SK-N-SH treated with all-trans-retinoic acid at 6 μM for 48 hours (cell line): ENCODE data around the gene DTD1.

Experiments
- ATAC-seq: fragments of 200-7000 bp; cut with Tn5 transposase; 3 replicates; pipeline ENCODE4 v1.9.1; 2020; ENCODE audit warnings: mild to moderate bottlenecking, moderate library complexity
- ARNTL ChIP-seq: fragments of 450-650 bp; formaldehyde crosslinking; IDR thresholded peaks from 2 replicates; pipeline ENCODE4 v1.5.0; 2020; ENCODE audit warnings: low read depth, mild to moderate bottlenecking, moderate library complexity, borderline replicate concordance
- BACH2 ChIP-seq: fragments of 250-450 bp; sonication (Bioruptor Pico); IDR thresholded peaks from 2 replicates; pipeline ENCODE4 v1.9.0; 2021; ENCODE audit warnings: mild to moderate bottlenecking, borderline replicate concordance
- CSDC2 ChIP-seq: fragments of 250-450 bp; sonication (Bioruptor Pico); IDR thresholded peaks from 2 replicates; pipeline ENCODE4 v1.5.0; 2020; ENCODE audit warnings: mild to moderate bottlenecking, moderate library complexity
- ESRRG ChIP-seq: fragments of 250-450 bp; sonication (Bioruptor Pico); IDR thresholded peaks from 2 replicates; pipeline ENCODE4 v1.6.1; 2021; ENCODE audit warnings: mild to moderate bottlenecking
- GLIS3 ChIP-seq: fragments of 250-450 bp; sonication (Bioruptor Pico); IDR thresholded peaks from 2 replicates; pipeline ENCODE4 v1.5.0; 2020; ENCODE audit warnings: mild to moderate bottlenecking, moderate library complexity
- ISL1 ChIP-seq: fragments of 250-450 bp; sonication (Bioruptor Pico); IDR thresholded peaks from 2 replicates; pipeline ENCODE4 v2.1.2; 2022; ENCODE audit warnings: mild to moderate bottlenecking, moderate library complexity
- PPARA ChIP-seq: fragments of 250-450 bp; sonication (Bioruptor Pico); IDR thresholded peaks from 2 replicates; pipeline ENCODE4 v1.5.0; 2020; ENCODE audit warnings: mild to moderate bottlenecking, borderline replicate concordance
- RARB ChIP-seq: fragments of 250-450 bp; sonication (Bioruptor Pico); IDR thresholded peaks from 2 replicates; pipeline ENCODE4 v1.8.0; 2021; ENCODE audit warnings: mild to moderate bottlenecking, moderate library complexity
- TCF4 ChIP-seq: fragments of 250-450 bp; sonication (Bioruptor Pico); IDR thresholded peaks from 2 replicates; pipeline ENCODE4 v1.8.0; 2021; ENCODE audit warnings: mild to moderate bottlenecking, moderate library complexity, borderline replicate concordance
- TOX ChIP-seq: fragments of 250-450 bp; sonication (Bioruptor Pico); IDR thresholded peaks from 2 replicates; pipeline ENCODE4 v1.8.0; 2021; ENCODE audit warnings: mild to moderate bottlenecking, moderate library complexity, borderline replicate concordance
- ZC3H10 ChIP-seq: fragments of 250-450 bp; sonication (Bioruptor Pico); IDR thresholded peaks from 2 replicates; pipeline ENCODE4 v1.5.1; 2021; ENCODE audit warnings: mild to moderate bottlenecking, moderate library complexity
- ZFP3 ChIP-seq: fragments of 250-450 bp; sonication (Bioruptor Pico); IDR thresholded peaks from 2 replicates; pipeline ENCODE4 v1.5.0; 2020; ENCODE audit warnings: mild to moderate bottlenecking, moderate library complexity
- ZFP30 ChIP-seq: fragments of 450-650 bp; formaldehyde crosslinking; IDR thresholded peaks from 2 replicates; pipeline ENCODE4 v1.5.0; 2022; ENCODE audit warnings: mild to moderate bottlenecking, moderate library complexity
- ZNF565 ChIP-seq: fragments of 450-650 bp; formaldehyde crosslinking; conservative IDR thresholded peaks from 2 replicates; pipeline ENCODE4 v1.5.0; 2020; ENCODE audit warnings: low read depth, mild to moderate bottlenecking, moderate library complexity
- ZNF70 ChIP-seq: fragments of 450-650 bp; formaldehyde crosslinking; IDR thresholded peaks from 2 replicates; pipeline ENCODE4 v1.5.0; 2020; ENCODE audit warnings: mild to moderate bottlenecking, moderate library complexity
- ZNF8 ChIP-seq: fragments of 450-650 bp; formaldehyde crosslinking; IDR thresholded peaks from 2 replicates; pipeline ENCODE4 v1.5.0; 2020; ENCODE audit warnings: mild to moderate bottlenecking, moderate library complexity
- TF ChIP-seq, protein P1 (sequence below): fragments of 250-450 bp; sonication (Bioruptor Pico); IDR thresholded peaks from 2 replicates; pipeline ENCODE4 v1.5.1; 2020; ENCODE audit warnings: low read depth, mild to moderate bottlenecking, moderate library complexity
- TF ChIP-seq, protein P2 (sequence below): fragments of 250-450 bp; sonication (Bioruptor Pico); IDR thresholded peaks from 2 replicates; pipeline ENCODE4 v1.8.0; 2020; ENCODE audit warnings: mild to moderate bottlenecking, moderate library complexity, borderline replicate concordance
- TF ChIP-seq, protein P3 (sequence below): fragments of 250-450 bp; sonication (Bioruptor Pico); IDR thresholded peaks from 2 replicates; pipeline ENCODE4 v1.5.0; 2020; ENCODE audit warnings: mild to moderate bottlenecking, moderate library complexity
- TF ChIP-seq, protein P4 (sequence below): fragments of 250-450 bp; sonication (Bioruptor Pico); IDR thresholded peaks from 2 replicates; pipeline ENCODE4 v1.5.1; 2021; ENCODE audit warnings: mild to moderate bottlenecking, moderate library complexity
- TF ChIP-seq, protein P5 (sequence below): fragments of 250-450 bp; sonication (Bioruptor Pico); IDR thresholded peaks from 2 replicates; pipeline ENCODE4 v1.8.0; 2021; ENCODE audit warnings: low read depth, mild to moderate bottlenecking, moderate library complexity, borderline replicate concordance

DTD1 gene

DNA sequence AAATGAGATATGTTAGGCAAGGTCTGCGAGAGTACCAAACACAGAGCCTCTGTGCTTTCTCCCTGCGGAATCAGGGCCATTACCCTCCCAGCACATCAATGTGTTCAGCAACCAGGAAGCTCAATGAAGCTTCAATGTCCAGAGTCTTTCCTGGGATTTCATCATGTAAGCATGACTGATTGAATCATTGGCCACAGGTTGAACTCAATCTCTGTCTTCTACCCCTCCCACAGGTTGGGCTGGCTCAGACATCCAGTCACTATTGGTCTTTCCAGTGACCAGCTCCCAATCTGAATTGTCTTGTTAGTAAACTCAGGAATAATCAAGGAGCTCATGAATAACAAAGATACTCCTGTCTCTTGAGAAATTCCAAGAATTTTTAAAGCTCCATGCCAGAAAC, 2.7 kb upstream of the DTD1 start:
- TF ChIP-seq ESRRG (CRISPR knock-in tag) = no peak
- TF ChIP-seq, all 23 proteins: peak for 0
- ATAC-seq = no peak

DNA sequence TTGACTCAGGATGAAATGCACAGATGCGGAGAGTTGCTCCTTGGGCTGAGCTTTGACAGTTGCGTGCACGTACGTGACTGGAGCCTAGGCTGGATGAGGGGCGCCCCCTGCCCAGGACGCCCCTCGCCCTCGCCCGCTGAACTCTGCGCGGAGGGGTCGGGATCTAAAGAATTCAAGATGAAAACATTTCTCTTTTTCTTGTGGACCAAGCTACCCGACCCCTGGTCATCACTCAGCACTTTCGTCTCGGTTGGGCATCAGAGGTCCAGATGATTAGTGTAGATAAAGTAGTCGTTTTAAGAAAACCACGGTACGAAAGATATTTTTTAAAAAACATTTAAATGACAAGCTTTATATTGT, 700 bp downstream of the DTD1 start:
- TF ChIP-seq ZFP30 (CRISPR knock-in tag) = no peak
- TF ChIP-seq, protein P1, sequence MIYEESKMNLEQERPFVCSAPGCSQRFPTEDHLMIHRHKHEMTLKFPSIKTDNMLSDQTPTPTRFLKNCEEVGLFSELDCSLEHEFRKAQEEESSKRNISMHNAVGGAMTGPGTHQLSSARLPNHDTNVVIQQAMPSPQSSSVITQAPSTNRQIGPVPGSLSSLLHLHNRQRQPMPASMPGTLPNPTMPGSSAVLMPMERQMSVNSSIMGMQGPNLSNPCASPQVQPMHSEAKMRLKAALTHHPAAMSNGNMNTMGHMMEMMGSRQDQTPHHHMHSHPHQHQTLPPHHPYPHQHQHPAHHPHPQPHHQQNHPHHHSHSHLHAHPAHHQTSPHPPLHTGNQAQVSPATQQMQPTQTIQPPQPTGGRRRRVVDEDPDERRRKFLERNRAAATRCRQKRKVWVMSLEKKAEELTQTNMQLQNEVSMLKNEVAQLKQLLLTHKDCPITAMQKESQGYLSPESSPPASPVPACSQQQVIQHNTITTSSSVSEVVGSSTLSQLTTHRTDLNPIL (CRISPR knock-in tag) = no peak
- TF ChIP-seq ZNF565 = no peak
- no peak for TF ChIP-seq BACH2 (CRISPR knock-in tag)
- TF ChIP-seq, protein P2, sequence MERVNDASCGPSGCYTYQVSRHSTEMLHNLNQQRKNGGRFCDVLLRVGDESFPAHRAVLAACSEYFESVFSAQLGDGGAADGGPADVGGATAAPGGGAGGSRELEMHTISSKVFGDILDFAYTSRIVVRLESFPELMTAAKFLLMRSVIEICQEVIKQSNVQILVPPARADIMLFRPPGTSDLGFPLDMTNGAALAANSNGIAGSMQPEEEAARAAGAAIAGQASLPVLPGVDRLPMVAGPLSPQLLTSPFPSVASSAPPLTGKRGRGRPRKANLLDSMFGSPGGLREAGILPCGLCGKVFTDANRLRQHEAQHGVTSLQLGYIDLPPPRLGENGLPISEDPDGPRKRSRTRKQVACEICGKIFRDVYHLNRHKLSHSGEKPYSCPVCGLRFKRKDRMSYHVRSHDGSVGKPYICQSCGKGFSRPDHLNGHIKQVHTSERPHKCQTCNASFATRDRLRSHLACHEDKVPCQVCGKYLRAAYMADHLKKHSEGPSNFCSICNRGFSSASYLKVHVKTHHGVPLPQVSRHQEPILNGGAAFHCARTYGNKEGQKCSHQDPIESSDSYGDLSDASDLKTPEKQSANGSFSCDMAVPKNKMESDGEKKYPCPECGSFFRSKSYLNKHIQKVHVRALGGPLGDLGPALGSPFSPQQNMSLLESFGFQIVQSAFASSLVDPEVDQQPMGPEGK = no peak
- no peak for TF ChIP-seq PPARA (CRISPR knock-in tag)
- TF ChIP-seq ESRRG (CRISPR knock-in tag) = no peak
- no peak for TF ChIP-seq GLIS3 (CRISPR knock-in tag)
- TF ChIP-seq, protein P3, sequence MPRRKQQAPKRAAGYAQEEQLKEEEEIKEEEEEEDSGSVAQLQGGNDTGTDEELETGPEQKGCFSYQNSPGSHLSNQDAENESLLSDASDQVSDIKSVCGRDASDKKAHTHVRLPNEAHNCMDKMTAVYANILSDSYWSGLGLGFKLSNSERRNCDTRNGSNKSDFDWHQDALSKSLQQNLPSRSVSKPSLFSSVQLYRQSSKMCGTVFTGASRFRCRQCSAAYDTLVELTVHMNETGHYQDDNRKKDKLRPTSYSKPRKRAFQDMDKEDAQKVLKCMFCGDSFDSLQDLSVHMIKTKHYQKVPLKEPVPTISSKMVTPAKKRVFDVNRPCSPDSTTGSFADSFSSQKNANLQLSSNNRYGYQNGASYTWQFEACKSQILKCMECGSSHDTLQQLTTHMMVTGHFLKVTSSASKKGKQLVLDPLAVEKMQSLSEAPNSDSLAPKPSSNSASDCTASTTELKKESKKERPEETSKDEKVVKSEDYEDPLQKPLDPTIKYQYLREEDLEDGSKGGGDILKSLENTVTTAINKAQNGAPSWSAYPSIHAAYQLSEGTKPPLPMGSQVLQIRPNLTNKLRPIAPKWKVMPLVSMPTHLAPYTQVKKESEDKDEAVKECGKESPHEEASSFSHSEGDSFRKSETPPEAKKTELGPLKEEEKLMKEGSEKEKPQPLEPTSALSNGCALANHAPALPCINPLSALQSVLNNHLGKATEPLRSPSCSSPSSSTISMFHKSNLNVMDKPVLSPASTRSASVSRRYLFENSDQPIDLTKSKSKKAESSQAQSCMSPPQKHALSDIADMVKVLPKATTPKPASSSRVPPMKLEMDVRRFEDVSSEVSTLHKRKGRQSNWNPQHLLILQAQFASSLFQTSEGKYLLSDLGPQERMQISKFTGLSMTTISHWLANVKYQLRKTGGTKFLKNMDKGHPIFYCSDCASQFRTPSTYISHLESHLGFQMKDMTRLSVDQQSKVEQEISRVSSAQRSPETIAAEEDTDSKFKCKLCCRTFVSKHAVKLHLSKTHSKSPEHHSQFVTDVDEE = no peak
- TF ChIP-seq, protein P4, sequence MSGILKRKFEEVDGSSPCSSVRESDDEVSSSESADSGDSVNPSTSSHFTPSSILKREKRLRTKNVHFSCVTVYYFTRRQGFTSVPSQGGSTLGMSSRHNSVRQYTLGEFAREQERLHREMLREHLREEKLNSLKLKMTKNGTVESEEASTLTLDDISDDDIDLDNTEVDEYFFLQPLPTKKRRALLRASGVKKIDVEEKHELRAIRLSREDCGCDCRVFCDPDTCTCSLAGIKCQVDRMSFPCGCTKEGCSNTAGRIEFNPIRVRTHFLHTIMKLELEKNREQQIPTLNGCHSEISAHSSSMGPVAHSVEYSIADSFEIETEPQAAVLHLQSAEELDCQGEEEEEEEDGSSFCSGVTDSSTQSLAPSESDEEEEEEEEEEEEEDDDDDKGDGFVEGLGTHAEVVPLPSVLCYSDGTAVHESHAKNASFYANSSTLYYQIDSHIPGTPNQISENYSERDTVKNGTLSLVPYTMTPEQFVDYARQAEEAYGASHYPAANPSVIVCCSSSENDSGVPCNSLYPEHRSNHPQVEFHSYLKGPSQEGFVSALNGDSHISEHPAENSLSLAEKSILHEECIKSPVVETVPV = no peak
- TF ChIP-seq ZNF70 (CRISPR knock-in tag) = no peak
- TF ChIP-seq ARNTL (CRISPR knock-in tag) = no peak
- TF ChIP-seq ZC3H10 = no peak
- no peak for TF ChIP-seq TOX (CRISPR knock-in tag)

DNA sequence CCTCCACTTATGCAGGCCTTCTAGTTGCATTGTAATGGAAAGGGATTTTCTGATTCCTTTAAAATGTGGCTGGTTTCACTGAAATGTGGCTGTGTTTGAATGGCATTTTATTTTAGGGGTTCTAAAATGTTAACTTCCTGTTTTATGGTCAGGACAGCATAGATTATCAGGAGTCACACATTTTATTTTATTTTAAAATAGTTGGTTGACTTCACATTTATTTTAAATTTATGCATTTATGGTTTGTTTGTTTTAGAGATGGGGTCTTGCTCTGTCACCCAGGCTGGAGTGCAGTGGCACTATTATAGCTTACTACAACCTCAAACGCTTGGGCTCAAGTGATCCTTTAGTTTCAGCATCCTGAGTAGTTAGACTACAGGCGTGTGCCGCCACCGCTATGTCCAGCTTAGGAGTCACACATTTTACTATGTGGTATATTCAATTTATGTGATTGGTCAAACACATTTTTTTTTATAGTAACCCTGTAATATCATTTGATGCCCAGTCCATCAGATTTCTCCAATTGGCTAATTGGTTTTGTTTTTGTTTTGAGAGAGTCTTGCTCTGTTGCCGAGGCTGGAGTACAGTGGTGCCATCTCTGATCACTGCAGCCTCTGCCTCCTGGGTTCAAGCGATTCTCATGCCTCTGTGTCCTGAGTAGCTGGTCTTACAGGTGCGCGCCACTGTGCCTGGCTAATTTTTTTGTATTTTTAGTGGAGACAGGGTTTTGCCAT, 2.3 kb downstream of the DTD1 start:
- no peak for ATAC-seq
- TF ChIP-seq PPARA (CRISPR knock-in tag) = no peak
- TF ChIP-seq, protein P1 (CRISPR knock-in tag) = no peak
- no peak for TF ChIP-seq GLIS3 (CRISPR knock-in tag)
- no peak for TF ChIP-seq ARNTL (CRISPR knock-in tag)
- no peak for TF ChIP-seq RARB
- no peak for TF ChIP-seq BACH2 (CRISPR knock-in tag)
- no peak for TF ChIP-seq ZNF565
- TF ChIP-seq ISL1 (CRISPR knock-in tag) = no peak
- TF ChIP-seq, protein P3 = no peak
- TF ChIP-seq ZFP30 (CRISPR knock-in tag) = no peak
- TF ChIP-seq ZNF70 (CRISPR knock-in tag) = no peak
- TF ChIP-seq, protein P4 = no peak
- TF ChIP-seq ZFP3 (CRISPR knock-in tag) = no peak
- no peak for TF ChIP-seq ZNF8 (CRISPR knock-in tag)
- no peak for TF ChIP-seq CSDC2 (CRISPR knock-in tag)
- TF ChIP-seq TCF4 (CRISPR knock-in tag) = no peak
- TF ChIP-seq, protein P5, sequence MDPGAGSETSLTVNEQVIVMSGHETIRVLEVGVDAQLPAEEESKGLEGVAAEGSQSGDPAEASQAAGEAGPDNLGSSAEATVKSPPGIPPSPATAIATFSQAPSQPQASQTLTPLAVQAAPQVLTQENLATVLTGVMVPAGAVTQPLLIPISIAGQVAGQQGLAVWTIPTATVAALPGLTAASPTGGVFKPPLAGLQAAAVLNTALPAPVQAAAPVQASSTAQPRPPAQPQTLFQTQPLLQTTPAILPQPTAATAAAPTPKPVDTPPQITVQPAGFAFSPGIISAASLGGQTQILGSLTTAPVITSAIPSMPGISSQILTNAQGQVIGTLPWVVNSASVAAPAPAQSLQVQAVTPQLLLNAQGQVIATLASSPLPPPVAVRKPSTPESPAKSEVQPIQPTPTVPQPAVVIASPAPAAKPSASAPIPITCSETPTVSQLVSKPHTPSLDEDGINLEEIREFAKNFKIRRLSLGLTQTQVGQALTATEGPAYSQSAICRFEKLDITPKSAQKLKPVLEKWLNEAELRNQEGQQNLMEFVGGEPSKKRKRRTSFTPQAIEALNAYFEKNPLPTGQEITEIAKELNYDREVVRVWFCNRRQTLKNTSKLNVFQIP (CRISPR knock-in tag) = no peak

More for the DNA sequence above, 700 bp downstream of the DTD1 start:
- ATAC-seq = peak; percentile 12; the same call in 2 of the 3 replicates
